K562 (cell line): Measurements from ENCODE around the gene TOR1AIP2. TPM values are rescaled to one million over a fixed set of nuclear protein-coding genes. Genes with fewer than 3 reads are reported as not detected.

Source experiments
- ATAC-seq: fragments of 200-7000 bp; cut with Tn5 transposase; 3 replicates; pipeline ENCODE4 v1.9.1; 2020; ENCODE audit warnings: moderate library complexity
- BruUV-seq: library from RNA; stranded (reverse); fragments of 400-500 nt; replicated peaks from 2 replicates; lab custom pipeline; 2021; lab: Mats Ljungman, UMichigan
- CTCF ChIA-PET: fragments of 300-600 bp; formaldehyde crosslinking; extraction: SDS; loops from one replicate; lab custom pipeline; 2021; ENCODE audit warnings: low intra/inter-chr PET ratio; lab: Yijun Ruan, JAX
- POLR2A ChIA-PET: fragments of 300-600, 350-650 bp; sonication (Branson Sonifier 250); formaldehyde crosslinking; extraction: SDS; loops from one replicate; lab custom pipeline; 2021; ENCODE audit warnings: antibody characterized with exemption, inconsistent platforms; lab: Yijun Ruan, JAX
- DNase-seq, 4 experiments: peaks; one replicate each; pipeline versions ENCODE4 v3.0.0 to v3.0.0-alpha.2; 2011 to 2018; ENCODE audit warnings: low spot score in 3 of 4, mixed read lengths in 3 of 4; ENCODE audit errors: extremely low read depth in 1 of 4
- FAIRE-seq: peaks from 2 replicates; lab custom pipeline; 2011; peaks lifted over from hg19 to GRCh38; lab: Jason Lieb, UNC
- H2AFZ ChIP-seq: 2 replicates; pipeline ENCODE4 v1.6.0; 2011; ENCODE audit warnings: low read depth, low read length, control low read depth, inconsistent platforms
- H3K27ac ChIP-seq: fragments of 200-600 bp; 3 replicates; pipeline ENCODE4 v1.8.0; 2011; ENCODE audit warnings: low read depth, mild to moderate bottlenecking, control low read depth, inconsistent platforms, low read length, moderate library complexity, mixed read lengths; ENCODE audit errors: extremely low read depth
- H3K27me3 ChIP-seq, 2 experiments: fragments of 300-600 bp in 1 of 2; 2 replicates in 1 of 2; 3 replicates in 1 of 2; pipeline versions ENCODE4 v1.6.0 to v1.8.0; 2011; ENCODE audit warnings: inconsistent platforms in 2 of 2, low read length in 2 of 2, mild to moderate bottlenecking in 1 of 2, mixed read lengths in 1 of 2, moderate library complexity in 1 of 2; ENCODE audit not compliant: control insufficient read depth in 2 of 2, insufficient read depth in 2 of 2
- H3K36me3 ChIP-seq: fragments of 300-600 bp; 3 replicates; pipeline ENCODE4 v1.8.0; 2011; ENCODE audit warnings: mild to moderate bottlenecking, low read length, inconsistent platforms; ENCODE audit not compliant: control insufficient read depth, insufficient read depth
- H3K4me1 ChIP-seq, 2 experiments: fragments of 200-600 bp in 1 of 2; replicated peaks in 1 of 2; 2 replicates in 1 of 2; 3 replicates in 1 of 2; pipeline versions ENCODE4 v1.5.1 to v1.8.0; 2011; ENCODE audit warnings: inconsistent platforms in 2 of 2, low read length in 2 of 2, mild to moderate bottlenecking in 1 of 2, mixed read lengths in 1 of 2, moderate library complexity in 1 of 2; ENCODE audit not compliant: control insufficient read depth in 2 of 2, insufficient read depth in 2 of 2
- H3K4me2 ChIP-seq: 2 replicates; pipeline ENCODE4 v1.6.1; 2011; ENCODE audit warnings: low read length, control low read depth, inconsistent platforms, mixed read lengths; ENCODE audit not compliant: insufficient read depth
- H3K4me3 ChIP-seq: fragments of 200-600 bp; sonication (generic), shearing (Covaris generic); 2 replicates; pipeline ENCODE4 v1.5.1; 2016; ENCODE audit warnings: control low read depth, inconsistent platforms
- H3K79me2 ChIP-seq: fragments of 200-600 bp; 3 replicates; pipeline ENCODE4 v1.8.0; 2011; ENCODE audit warnings: low read length, inconsistent platforms; ENCODE audit not compliant: control insufficient read depth, insufficient read depth
- H3K9ac ChIP-seq, 2 experiments: 2 replicates each; pipeline versions ENCODE4 v1.6.0 to v1.6.1; 2011; ENCODE audit warnings: low read depth in 2 of 2, low read length in 2 of 2, control low read depth in 1 of 2, inconsistent platforms in 1 of 2, mild to moderate bottlenecking in 1 of 2, mixed read lengths in 1 of 2; ENCODE audit not compliant: insufficient read depth in 1 of 2
- H3K9me1 ChIP-seq: one replicate; pipeline ENCODE4 v1.6.0; 2011; ENCODE audit warnings: inconsistent platforms, mild to moderate bottlenecking, low read length, moderate library complexity; ENCODE audit not compliant: control insufficient read depth, insufficient read depth
- H3K9me3 ChIP-seq: replicated peaks from 2 replicates; pipeline ENCODE4 v1.5.1; 2011; ENCODE audit warnings: low read depth, low read length, inconsistent platforms; ENCODE audit not compliant: control insufficient read depth, insufficient read depth
- H4K20me1 ChIP-seq: replicated peaks from 2 replicates; pipeline ENCODE4 v1.6.1; 2011; ENCODE audit warnings: low read length, inconsistent platforms, mixed read lengths; ENCODE audit not compliant: control insufficient read depth, insufficient read depth
- ARNT ChIP-seq, 2 experiments: fragments of 450-650 bp; IDR thresholded peaks; 2 replicates each; pipeline ENCODE4 v1.6.1; 2016; ENCODE audit warnings: mild to moderate bottlenecking in 1 of 2
- ATF7 ChIP-seq: fragments of 450-650 bp; IDR thresholded peaks from 2 replicates; pipeline ENCODE4 v1.7.1; 2014; ENCODE audit warnings: mild to moderate bottlenecking, moderate library complexity
- BDP1 ChIP-seq: IDR thresholded peaks from 3 replicates; pipeline ENCODE4 v1.6.1; 2011; ENCODE audit not compliant: insufficient read length, insufficient read depth
- CSDE1 ChIP-seq, 2 experiments: fragments of 450-650 bp; IDR thresholded peaks; 2 replicates each; pipeline ENCODE4 v1.6.1; 2016; ENCODE audit warnings: mild to moderate bottlenecking in 1 of 2
- HEY1 ChIP-seq: fragments of 250-450 bp; sonication (Bioruptor Pico); IDR thresholded peaks from 2 replicates; pipeline ENCODE4 v1.5.0; 2020; ENCODE audit warnings: mild to moderate bottlenecking, moderate library complexity, borderline replicate concordance
- NCOA2 ChIP-seq, 2 experiments: fragments of 450-650 bp; IDR thresholded peaks; 2 replicates each; pipeline ENCODE4 v1.6.1; 2018; ENCODE audit warnings: mild to moderate bottlenecking in 2 of 2, moderate library complexity in 1 of 2; ENCODE audit not compliant: partially characterized antibody in 2 of 2
- SP1 ChIP-seq: sonication (generic); formaldehyde crosslinking; IDR thresholded peaks from 2 replicates; pipeline ENCODE4 v1.8.1; 2022; ENCODE audit warnings: mild to moderate bottlenecking, missing genetic modification reagents
- SUPT5H ChIP-seq: fragments of 450-650 bp; IDR thresholded peaks from 2 replicates; pipeline ENCODE4 v1.6.1; 2016
- TEAD4 ChIP-seq, 2 experiments: sonication (generic) in 1 of 2; formaldehyde crosslinking in 1 of 2; IDR thresholded peaks; 2 replicates each; pipeline versions ENCODE4 v1.6.1 to v1.8.0; 2012 to 2022; ENCODE audit warnings: borderline replicate concordance in 1 of 2, inconsistent platforms in 1 of 2, low read length in 1 of 2, mild to moderate bottlenecking in 1 of 2, missing genetic modification reagents in 1 of 2
- ZBTB7A ChIP-seq: IDR thresholded peaks from 2 replicates; pipeline ENCODE4 v1.6.1; 2011; ENCODE audit warnings: low read depth, mild to moderate bottlenecking, low read length, moderate library complexity, borderline replicate concordance; ENCODE audit not compliant: control insufficient read depth
- ZFX ChIP-seq: sonication (generic); formaldehyde crosslinking; IDR thresholded peaks from 2 replicates; pipeline ENCODE4 v1.8.0; 2022; ENCODE audit warnings: mild to moderate bottlenecking, missing genetic modification reagents, moderate library complexity
- ZKSCAN8 ChIP-seq: fragments of 200-800 bp; sonication (Bioruptor generic); IDR thresholded peaks from 2 replicates; pipeline ENCODE4 v1.6.1; 2016; ENCODE audit warnings: missing genetic modification characterization, missing compliant biosample characterization
- ZNF311 ChIP-seq: fragments of 250-450 bp; sonication (Bioruptor Pico); IDR thresholded peaks from 2 replicates; pipeline ENCODE4 v1.4.0; 2020; ENCODE audit warnings: mild to moderate bottlenecking, moderate library complexity
- ZNF668 ChIP-seq: fragments of 250-450 bp; sonication (Bioruptor Pico); IDR thresholded peaks from 2 replicates; pipeline ENCODE4 v1.8.0; 2022; ENCODE audit warnings: mild to moderate bottlenecking, inconsistent platforms
- WGBS: fragments of 100-300 bp; shearing (Covaris generic); methylation state at CpG from one replicate; pipeline ENCODE4 v1.1.6; 2016; ENCODE audit warnings: low coverage, mixed read lengths; ENCODE audit not compliant: insufficient coverage; ENCODE audit errors: missing lambda C conversion rate; 5-methylcytosine and 5-hydroxymethylcytosine counted together
- in situ Hi-C: fragments of 300-500 bp; cut with MboI; formaldehyde crosslinking; loops from 4 replicates; pipeline ENCODE4 v1.15.0; 2018; ENCODE audit warnings: inconsistent platforms, mixed read lengths
- intact Hi-C: fragments of 100-400 bp; cut with micrococcal nuclease; formaldehyde crosslinking; loops from 2 replicates; pipeline ENCODE4 v1.14.2; 2022
- polyA plus RNA-seq, 8 experiments: library from polyadenylated mRNA; depleted of rRNA in 4 of 8; stranded (reverse) in 5 of 8; unstranded in 3 of 8; fragments of >200 nt; fragmentation: Nextera tagmentation in 2 of 8; fragmentation: Illumina TruSeq in 1 of 8; extraction: Ambion mirVana in 2 of 8; extraction: Trizol in 1 of 8; gene quantifications; 2 replicates each; pipeline versions ENCODE4 v1.2.1 to v1.2.3, GENCODE V29; 2011 to 2014; ENCODE audit warnings: inconsistent platforms in 1 of 8, missing spikeins in 1 of 8
- total RNA-seq, 7 experiments: library from RNA; depleted of rRNA in 6 of 7; stranded (reverse); fragments of >200 nt in 6 of 7; fragmentation: Illumina TruSeq in 2 of 7; extraction: Trizol in 2 of 7; gene quantifications; 2 replicates each; pipeline versions ENCODE4 v1.2.1 to v1.2.3, GENCODE V29; 2011 to 2021; ENCODE audit warnings: low replicate concordance in 1 of 7

TOR1AIP2 gene
- total and polyA plus RNA-seq, 9 of the 15 experiments (the other 6 are each of a cell fraction or from before 2014, with no cell fraction given), result 16.7 to 122 (median 41.4) TPM

- peak; percentile 60 for TF ChIP-seq ATF7
- peak; percentile 93 for TF ChIP-seq TEAD4 (IDR thresholded peaks at IDR 0.05; ENCODE audit: low read length)
- TF ChIP-seq TEAD4 (CRISPR knock-in tag; IDR thresholded peaks at IDR 0.05; ENCODE audit: borderline replicate concordance), result no peak
- TF ChIP-seq ARNT (IDR thresholded peaks at IDR 0.05), result 0 out of 4 replicates have a peak, but pooled peaks of 1 of the 2 experiments have one; percentile 11
Measured at GRCh38 chr1:179876300-179876715, 1.3 kb downstream of the TOR1AIP2 start (continued).

- no peaks in the 10 kb centered on the region for H3K9me1 ChIP-seq
- peaks cover 50% of the 10 kb centered on the region for H3K36me3 ChIP-seq
- in situ Hi-C loops, result no loop called here
- DNase-seq, result no peak
- ATAC-seq, result no peak
- no peak overlapping the region for H2AFZ ChIP-seq
- no TSS peak for BruUV-seq
- H4K20me1 ChIP-seq, result no peaks in the 10 kb centered on the region
- intact Hi-C loops, result loop anchor here (5.0 kb wide), 1 partner anchor 282 kb away; no protein-coding TSS in a partner anchor
- peak overlapping the region; percentile 71 for H3K4me3 ChIP-seq
- WGBS, result 92% methylated on average over 4 of the region's 4 CpGs
- peak overlapping the region; percentile 3; the same call in 1 of the 3 replicates for H3K27ac ChIP-seq
- H3K9me3 ChIP-seq, result no peaks in the 10 kb centered on the region
- no peak for FAIRE-seq
- H3K4me2 ChIP-seq, result peak overlapping the region; percentile 96; the same call in 1 of the 2 replicates
- CTCF ChIA-PET, result no interaction called here
- H3K9ac ChIP-seq, result peak overlapping the region in 1 of 2 experiments; percentile 86; a peak in 2 of 4 replicates
- no peaks in the 10 kb centered on the region for H3K27me3 ChIP-seq
- POLR2A ChIA-PET, result interaction anchor here (0.5 to 2.8 kb wide), 7 partner anchors 9 to 749 kb away, joined by 3 to 10 read pairs (median 5); no protein-coding TSS in a partner anchor
- H3K79me2 ChIP-seq, result peaks cover 79% of the 10 kb centered on the region
- peaks cover 11 to 14% of the 10 kb centered on the region in 2 experiments; a peak in 3 of 5 replicates for H3K4me1 ChIP-seq
- TF ChIP-seq ZFX (CRISPR knock-in tag), result no peak
- no peak for TF ChIP-seq SP1 (CRISPR knock-in tag)
- TF ChIP-seq NCOA2 (IDR thresholded peaks at IDR 0.05; ENCODE audit: partially characterized antibody in 2 of 2), result peak in 1 of 2 experiments; percentile 11
- TF ChIP-seq ZNF668, result no peak
- TF ChIP-seq SUPT5H, result no peak
- no peak for TF ChIP-seq HEY1
- TF ChIP-seq ZNF311, result no peak
- 0 out of 4 replicates have a peak, but pooled peaks of 1 of the 2 experiments have one; percentile 24 for TF ChIP-seq CSDE1 (IDR thresholded peaks at IDR 0.05)
- TF ChIP-seq ZBTB7A, result no peak
- TF ChIP-seq ZKSCAN8 (CRISPR knock-in tag), result no peak
- no peak for TF ChIP-seq BDP1
- TF ChIP-seq ATF7, result no peak
Measured at GRCh38 chr1:179875596-179876299, 1.9 kb downstream of the TOR1AIP2 start.
